Immature natural killer cell (primary cell): ENCODE data around the gene BIN2. TPM values are rescaled to one million over a fixed set of nuclear protein-coding genes. Genes with fewer than 3 reads are reported as not detected.
"Not testable (repeated sequence)": the region's sequence is repeated elsewhere in the genome, so short reads cannot be mapped to it uniquely, and the experiment has no call there.

ENCODE experiments used
- DNase-seq, 3 donors: peaks; one replicate each; pipeline ENCODE4 v3.0.0; 2022; ENCODE audit warnings: mixed read lengths in 1 of 3
- H3K27ac Mint-ChIP-seq, 6 donors: one replicate each; pipeline ENCODE4 v1.8.0; 2020; ENCODE audit warnings: mixed read lengths in 6 of 6, mild to moderate bottlenecking in 5 of 6, inconsistent platforms in 4 of 6, moderate library complexity in 3 of 6
- H3K27me3 Mint-ChIP-seq, 3 donors: one replicate each; pipeline ENCODE4 v1.8.0; 2020 to 2021; ENCODE audit warnings: low read depth in 3 of 3, mild to moderate bottlenecking in 3 of 3, mixed read lengths in 3 of 3, moderate library complexity in 3 of 3, inconsistent platforms in 1 of 3
- H3K36me3 Mint-ChIP-seq, 3 donors: one replicate each; pipeline ENCODE4 v1.8.0; 2020; ENCODE audit warnings: mixed read lengths in 3 of 3, inconsistent platforms in 2 of 3, mild to moderate bottlenecking in 2 of 3
- H3K4me1 Mint-ChIP-seq, 2 donors: one replicate each; pipeline ENCODE4 v1.8.0; 2020; ENCODE audit warnings: inconsistent platforms in 2 of 2, mild to moderate bottlenecking in 2 of 2, mixed read lengths in 2 of 2, moderate library complexity in 1 of 2
- H3K4me3 Mint-ChIP-seq, 5 donors: one replicate each; pipeline ENCODE4 v1.8.0; 2020; ENCODE audit warnings: mild to moderate bottlenecking in 5 of 5, mixed read lengths in 5 of 5, inconsistent platforms in 3 of 5, moderate library complexity in 3 of 5
- H3K9me3 Mint-ChIP-seq, 6 donors: one replicate each; pipeline ENCODE4 v1.8.0; 2020; ENCODE audit warnings: mild to moderate bottlenecking in 6 of 6, mixed read lengths in 6 of 6, inconsistent platforms in 4 of 6, moderate library complexity in 3 of 6
- polyA plus RNA-seq, 3 donors: library from polyadenylated mRNA; unstranded; fragments of 300-500 nt; fragmentation: Illumina TruSeq; gene quantifications; one replicate each; pipeline ENCODE4 v1.2.3, GENCODE V29; 2021

BIN2 gene
- polyA plus RNA-seq, 3 donors from 2014 or later: 353 to 582 (median 359) TPM

DNA sequence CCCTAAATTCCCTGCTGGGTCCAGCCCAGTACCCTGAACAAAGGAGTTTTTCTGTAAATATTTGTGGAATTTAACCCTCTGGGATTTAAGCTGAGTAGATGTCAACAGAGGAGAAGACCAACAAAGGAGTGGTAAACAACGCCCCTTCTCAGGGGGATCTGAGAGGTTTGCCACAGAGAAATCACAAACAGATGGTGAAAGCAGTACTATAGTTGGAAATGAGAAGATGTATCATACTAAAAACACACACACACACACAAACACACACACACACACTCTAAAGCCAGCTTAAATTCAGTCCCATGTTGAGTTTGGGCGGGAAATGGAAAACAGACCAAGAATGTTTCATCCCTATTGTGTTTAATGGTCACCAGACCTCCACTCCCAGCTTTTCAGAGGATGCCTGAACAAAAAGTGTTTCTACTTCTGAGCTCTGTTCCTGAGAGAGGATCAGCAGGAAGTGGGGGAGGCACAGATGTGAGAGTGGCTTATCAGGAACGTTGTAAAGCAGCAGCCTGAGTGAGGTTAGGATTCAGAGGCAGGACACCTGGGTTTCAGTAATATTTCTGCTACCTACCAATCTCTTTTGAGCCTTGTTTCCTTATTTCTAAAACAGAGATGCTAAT, 3.2 kb downstream of the BIN2 start:
- peaks cover 9 to 26% (median 14%) of the 10 kb centered on the region in 3 donors for H3K27me3 Mint-ChIP-seq
- no peaks in the 10 kb centered on the region for H3K9me3 Mint-ChIP-seq
- H3K36me3 Mint-ChIP-seq: peaks cover 37 to 48% (median 40%) of the 10 kb centered on the region in 3 donors
- H3K4me3 Mint-ChIP-seq: peak overlapping the region; percentile 86 to 99 (median 97)
- DNase-seq: no peak
- H3K4me1 Mint-ChIP-seq: peaks cover 87 to 93% of the 10 kb centered on the region in 2 donors
- H3K27ac Mint-ChIP-seq: peak overlapping the region; percentile 92 to 100 (median 96)

DNA sequence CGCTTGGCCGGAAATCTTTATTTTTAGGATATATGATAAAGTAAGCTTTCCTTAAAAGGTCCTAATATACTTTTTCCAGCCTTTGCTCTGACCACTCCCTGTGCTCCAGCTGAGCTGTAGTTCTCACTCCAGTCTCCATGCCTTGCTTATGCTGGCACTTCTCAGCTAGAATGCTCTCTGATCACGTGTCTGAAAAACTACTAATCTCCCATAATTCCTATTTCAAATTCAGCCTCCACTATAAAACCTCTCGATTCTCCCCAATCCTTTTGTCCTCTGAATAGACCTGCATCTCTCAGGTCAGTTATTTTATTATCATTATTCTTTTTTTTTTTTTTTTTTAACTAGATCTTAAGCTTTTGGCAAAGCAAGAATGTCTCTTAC, 3.7 kb downstream of the BIN2 start:
- H3K36me3 Mint-ChIP-seq: peaks cover 39 to 49% (median 40%) of the 10 kb centered on the region in 3 donors
- peak overlapping the region; percentile 86 to 99 (median 97) for H3K4me3 Mint-ChIP-seq
- H3K27ac Mint-ChIP-seq: peak overlapping the region; percentile 92 to 100 (median 96)
- H3K4me1 Mint-ChIP-seq: peaks cover 87 to 93% of the 10 kb centered on the region in 2 donors
- peaks cover 9 to 26% (median 14%) of the 10 kb centered on the region in 3 donors for H3K27me3 Mint-ChIP-seq
- DNase-seq: no peak
- H3K9me3 Mint-ChIP-seq: no peaks in the 10 kb centered on the region

DNA sequence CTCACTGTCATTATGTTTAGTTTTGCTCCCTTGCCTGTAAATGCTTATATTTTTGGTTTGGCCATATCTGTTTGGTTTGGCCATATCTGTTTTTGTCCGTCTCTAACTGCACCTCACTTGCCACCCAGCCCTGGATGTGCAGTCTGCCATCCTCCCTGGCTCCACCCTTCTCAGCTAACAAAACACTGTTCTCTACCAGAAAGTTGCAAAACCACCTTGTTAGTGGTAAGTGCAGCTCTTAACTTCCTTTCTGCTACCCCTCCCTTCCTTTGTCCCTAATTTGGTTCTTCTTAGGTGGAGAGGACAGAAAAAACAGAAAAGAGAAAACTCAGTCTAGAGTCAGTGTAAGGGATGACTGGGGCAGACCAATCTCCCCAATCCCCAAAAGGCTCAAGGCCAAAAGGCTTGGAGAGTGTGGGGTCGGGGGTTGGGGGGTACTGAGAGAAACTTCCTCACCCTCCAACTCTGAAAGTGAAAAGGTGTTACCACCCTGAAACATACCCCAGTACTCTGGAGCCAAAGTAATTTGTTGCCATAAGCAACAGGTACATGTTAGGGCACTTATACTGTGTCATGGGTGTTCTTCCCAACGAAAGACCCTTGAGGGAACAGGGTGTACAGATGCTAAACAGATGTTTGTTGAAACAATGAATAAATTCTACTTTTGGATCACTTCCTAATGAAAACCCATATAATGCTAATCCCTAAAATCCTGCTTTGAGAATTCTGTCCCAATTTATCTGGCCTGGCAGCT, 5.0 kb downstream of the BIN2 start:
- no peaks in the 10 kb centered on the region for H3K9me3 Mint-ChIP-seq
- H3K4me3 Mint-ChIP-seq: peak overlapping the region; percentile 86 to 99 (median 97)
- H3K27ac Mint-ChIP-seq: peak overlapping the region; percentile 92 to 100 (median 96)
- peaks cover 6 to 25% (median 10%) of the 10 kb centered on the region in 3 donors for H3K27me3 Mint-ChIP-seq
- DNase-seq: peak; percentile 78 to 81 (median 79)
- peaks cover 39 to 49% (median 40%) of the 10 kb centered on the region in 3 donors for H3K36me3 Mint-ChIP-seq
- H3K4me1 Mint-ChIP-seq: peaks cover 86 to 89% of the 10 kb centered on the region in 2 donors

DNA sequence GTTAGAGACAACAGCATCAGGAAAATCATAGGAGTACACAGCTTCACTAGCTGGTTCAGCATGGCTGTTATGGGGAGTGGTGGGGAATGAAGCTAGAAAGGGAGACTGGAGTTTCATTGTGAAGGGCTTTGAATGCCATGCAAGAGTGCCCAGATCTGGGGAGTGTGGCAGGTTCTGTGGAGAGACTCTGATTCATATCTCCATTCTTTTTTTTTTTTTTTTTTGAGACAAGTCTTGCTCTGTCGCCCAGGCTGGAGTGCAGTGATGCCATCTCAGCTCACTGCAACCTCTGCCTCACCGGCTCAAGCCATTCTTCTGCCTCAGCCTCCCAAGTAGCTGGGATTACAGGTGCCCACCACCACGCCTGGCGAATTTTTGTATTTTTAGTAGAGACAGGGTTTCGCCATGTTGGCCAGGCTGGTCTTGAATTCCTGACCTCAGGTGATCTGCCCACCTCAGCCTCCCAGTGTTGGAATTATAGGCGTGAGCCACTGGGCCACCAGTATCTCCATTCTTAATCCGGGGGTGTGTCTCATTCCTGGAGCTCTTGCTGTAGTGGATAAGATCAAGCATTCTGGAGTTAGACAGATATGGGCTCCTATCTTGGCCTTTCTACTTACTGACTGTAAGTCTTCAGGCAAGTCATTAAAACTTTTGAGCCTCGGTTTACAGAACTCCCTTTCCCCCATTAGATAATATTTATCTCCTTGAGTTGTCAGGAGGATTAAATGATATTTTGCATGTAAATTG, 5.7 kb downstream of the BIN2 start:
- H3K4me3 Mint-ChIP-seq: peak overlapping the region; percentile 86 to 99 (median 97)
- peaks cover 36 to 48% (median 41%) of the 10 kb centered on the region in 3 donors for H3K36me3 Mint-ChIP-seq
- H3K27ac Mint-ChIP-seq: peak overlapping the region; percentile 92 to 100 (median 96)
- not testable (repeated sequence) for H3K9me3 Mint-ChIP-seq, DNase-seq
- H3K4me1 Mint-ChIP-seq: peaks cover 88 to 92% of the 10 kb centered on the region in 2 donors
- H3K27me3 Mint-ChIP-seq: peaks cover 3 to 17% (median 3%) of the 10 kb centered on the region in 3 donors

DNA sequence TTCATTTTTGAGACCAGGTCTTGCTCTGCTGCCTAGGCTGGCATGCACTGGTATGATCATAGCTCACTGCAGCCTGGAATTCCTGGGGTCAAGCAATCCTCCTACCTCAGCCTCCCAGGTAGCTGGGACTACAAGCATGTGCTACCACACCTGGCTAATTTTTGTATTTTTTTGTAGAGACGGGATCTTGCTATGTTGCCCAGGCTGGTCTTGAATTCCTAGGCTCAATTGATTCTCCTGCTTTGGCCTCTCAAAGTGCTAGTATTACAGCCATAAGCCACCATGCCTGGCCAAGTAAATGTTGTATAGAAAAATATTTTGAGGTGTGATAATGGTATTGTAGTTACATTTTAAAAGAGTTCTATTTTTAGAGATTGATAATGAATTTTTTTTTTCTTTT, 12.6 kb downstream of the BIN2 start:
- H3K36me3 Mint-ChIP-seq: peaks cover 15 to 56% (median 34%) of the 10 kb centered on the region in 3 donors
- peak overlapping the region; percentile 72 to 87 (median 85) for H3K27ac Mint-ChIP-seq
- H3K27me3 Mint-ChIP-seq: no peaks in the 10 kb centered on the region
- no peaks in the 10 kb centered on the region for H3K9me3 Mint-ChIP-seq
- H3K4me3 Mint-ChIP-seq: peak overlapping the region; percentile 36 to 74 (median 57)
- H3K4me1 Mint-ChIP-seq: peaks cover 83 to 85% of the 10 kb centered on the region in 2 donors
- DNase-seq: no peak

DNA sequence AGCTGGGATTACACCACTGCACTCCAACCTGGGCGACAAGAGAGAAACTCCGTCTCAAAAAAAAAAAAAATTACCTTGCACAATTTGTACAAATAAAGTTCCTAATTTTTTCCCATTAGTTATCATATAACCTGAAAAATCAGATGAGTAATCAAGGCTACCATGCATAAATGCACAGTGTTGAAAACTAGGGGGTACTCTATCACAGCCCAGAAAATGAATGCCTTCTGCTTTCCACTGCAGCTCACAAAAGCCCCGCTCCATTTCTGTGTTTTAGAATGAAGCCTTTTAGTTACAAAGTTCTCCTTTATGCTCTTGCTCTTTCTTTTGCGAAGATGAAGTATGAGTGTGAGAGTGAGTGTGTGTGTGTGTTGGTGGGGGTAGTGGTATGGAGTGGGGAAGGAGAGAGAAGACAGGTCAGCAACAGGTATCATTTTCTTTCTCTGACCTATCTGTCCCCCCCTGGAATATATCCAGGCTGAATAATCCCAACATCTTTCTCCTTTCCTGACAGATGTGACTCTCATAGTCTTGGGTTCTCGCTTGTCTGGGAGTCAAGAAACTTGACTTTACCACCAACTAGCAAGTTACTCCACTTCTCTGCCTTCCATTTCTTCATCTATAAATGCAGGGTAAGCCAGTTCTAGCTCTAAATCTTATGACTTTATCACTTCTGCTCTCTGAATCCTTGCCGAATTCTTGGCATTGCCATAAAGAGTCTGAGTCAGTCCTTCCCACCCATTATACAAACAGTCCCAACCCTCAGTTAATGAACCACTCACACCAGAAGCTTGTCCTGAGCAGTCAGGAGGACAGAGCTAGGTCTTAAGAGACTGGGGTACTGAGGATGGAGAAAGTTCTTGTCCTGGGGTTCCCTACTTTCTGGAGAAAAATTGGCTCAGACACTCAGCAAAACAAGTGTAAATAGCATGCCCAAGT, 16.1 kb downstream of the BIN2 start:
- Mint-ChIP-seq H3K27ac (peak overlapping the region; percentile 72 to 91 (median 82)), H3K36me3 (peaks cover 20 to 61% (median 32%) of the 10 kb centered on the region in 3 donors), H3K4me1 (peaks cover 81 to 82% of the 10 kb centered on the region in 2 donors), H3K4me3 (peak overlapping the region in 4 of 5 donors; percentile 11 to 48 (median 34)), H3K27me3 (no peaks in the 10 kb centered on the region), H3K9me3 (no peaks in the 10 kb centered on the region)
- DNase-seq: no peak

DNA sequence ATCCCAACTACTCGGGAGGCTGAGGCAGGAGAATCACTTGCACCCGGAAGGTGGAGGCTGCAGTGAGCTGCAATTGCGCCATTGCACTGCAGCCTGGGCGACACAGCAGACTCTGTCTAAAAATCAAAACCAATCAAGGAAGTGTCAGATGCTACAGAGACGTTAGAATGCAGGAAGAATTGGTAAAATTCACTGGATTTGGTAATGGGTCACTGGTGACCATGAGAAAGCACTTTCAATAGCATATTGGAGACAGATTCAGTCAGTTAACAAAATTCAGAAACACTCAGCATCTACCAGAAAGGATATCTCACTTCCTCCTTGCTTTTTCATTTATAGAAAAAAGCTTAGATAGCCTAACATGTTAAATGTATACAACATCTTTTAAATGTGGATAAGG, 17.5 kb downstream of the BIN2 start:
- H3K4me1 Mint-ChIP-seq: peaks cover 73 to 82% of the 10 kb centered on the region in 2 donors
- H3K27me3 Mint-ChIP-seq: peaks cover 0 to 2% (median 0%) of the 10 kb centered on the region in 3 donors
- peaks cover 19 to 58% (median 34%) of the 10 kb centered on the region in 3 donors for H3K36me3 Mint-ChIP-seq
- peak overlapping the region; percentile 35 to 89 (median 86) for H3K27ac Mint-ChIP-seq
- DNase-seq: no peak
- no peaks in the 10 kb centered on the region for H3K9me3 Mint-ChIP-seq
- peak overlapping the region in 1 of 5 donors; percentile 14 for H3K4me3 Mint-ChIP-seq

DNA sequence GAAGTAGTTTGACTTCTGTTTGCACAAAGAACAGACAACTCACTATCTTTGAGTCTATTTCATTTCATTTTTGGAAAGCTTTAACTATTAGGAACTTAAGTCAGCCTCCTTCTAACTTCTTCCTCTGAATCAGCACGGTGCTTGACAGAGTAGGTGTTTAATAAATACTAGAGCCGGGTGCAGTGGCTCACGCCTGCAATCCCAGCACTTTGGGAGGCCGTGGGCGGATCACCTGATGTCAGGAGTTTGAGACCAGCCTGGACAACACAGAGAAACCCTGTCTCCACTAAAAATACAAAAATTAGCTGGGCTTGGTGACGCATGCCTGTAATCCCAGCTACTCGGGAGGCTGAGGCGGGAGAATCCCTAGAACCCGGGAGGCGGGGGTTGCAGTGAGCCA, 23.2 kb downstream of the BIN2 start:
- Mint-ChIP-seq H3K4me1 (peaks cover 23 to 31% of the 10 kb centered on the region in 2 donors), H3K36me3 (peaks cover 21 to 43% (median 32%) of the 10 kb centered on the region in 3 donors), H3K27ac (peak overlapping the region in 5 of 6 donors; percentile 45 to 73 (median 53))
- not testable (repeated sequence) for H3K27me3 Mint-ChIP-seq, DNase-seq, H3K4me3 Mint-ChIP-seq, H3K9me3 Mint-ChIP-seq

DNA sequence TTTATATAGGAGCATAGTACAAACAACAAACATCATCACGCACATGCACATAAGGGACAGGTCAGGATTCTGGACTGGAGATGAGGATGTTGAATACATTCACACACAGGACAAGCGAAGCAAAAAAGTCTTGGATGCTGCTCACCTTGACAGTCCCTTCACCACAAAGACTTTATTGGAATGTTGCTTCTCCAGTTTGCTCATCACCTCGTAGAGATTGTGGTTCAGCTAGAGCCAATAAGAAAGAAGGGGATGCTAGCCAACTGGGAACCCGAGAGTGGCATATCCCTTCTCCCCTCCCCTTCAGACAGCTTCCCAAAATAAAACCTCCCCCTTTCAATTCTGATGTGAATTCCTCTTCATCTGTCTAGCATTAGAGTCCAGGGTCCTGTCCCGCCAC, 28.3 kb downstream of the BIN2 start:
- H3K27me3 Mint-ChIP-seq: peaks cover 0 to 1% (median 0%) of the 10 kb centered on the region in 3 donors
- DNase-seq: no peak
- H3K27ac Mint-ChIP-seq: peak overlapping the region in 3 of 6 donors; percentile 40 to 80 (median 55)
- H3K4me3 Mint-ChIP-seq: no peak overlapping the region
- H3K36me3 Mint-ChIP-seq: peaks cover 7 to 46% (median 29%) of the 10 kb centered on the region in 3 donors
- no peaks in the 10 kb centered on the region for H3K9me3 Mint-ChIP-seq
- peaks cover 10 to 19% of the 10 kb centered on the region in 2 donors for H3K4me1 Mint-ChIP-seq

DNA sequence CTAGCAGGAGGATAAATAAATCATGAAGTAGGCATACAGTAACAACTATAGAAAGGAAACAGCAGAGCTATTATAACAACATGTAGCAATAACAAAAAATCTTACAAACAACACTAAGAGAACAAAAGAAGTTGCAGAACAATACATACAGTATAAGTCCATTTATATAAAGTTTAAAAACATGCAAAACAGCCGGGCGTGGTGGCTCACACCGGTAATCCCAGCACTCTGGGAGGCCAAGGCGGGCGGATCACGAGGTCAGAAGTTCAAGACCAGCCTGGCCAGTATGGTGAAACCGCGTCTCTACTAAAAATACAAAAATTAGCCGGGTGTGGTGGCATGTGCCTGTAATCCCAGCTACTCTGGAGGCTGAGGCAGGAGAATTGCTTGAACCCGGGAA, 29.9 kb downstream of the BIN2 start:
- H3K36me3 Mint-ChIP-seq: peaks cover 8 to 42% (median 28%) of the 10 kb centered on the region in 3 donors
- not testable (repeated sequence) for H3K4me3 Mint-ChIP-seq, H3K9me3 Mint-ChIP-seq, H3K27me3 Mint-ChIP-seq, DNase-seq
- H3K4me1 Mint-ChIP-seq: peaks cover 10 to 22% of the 10 kb centered on the region in 2 donors
- peak overlapping the region in 5 of 6 donors; percentile 13 to 84 (median 78) for H3K27ac Mint-ChIP-seq

DNA sequence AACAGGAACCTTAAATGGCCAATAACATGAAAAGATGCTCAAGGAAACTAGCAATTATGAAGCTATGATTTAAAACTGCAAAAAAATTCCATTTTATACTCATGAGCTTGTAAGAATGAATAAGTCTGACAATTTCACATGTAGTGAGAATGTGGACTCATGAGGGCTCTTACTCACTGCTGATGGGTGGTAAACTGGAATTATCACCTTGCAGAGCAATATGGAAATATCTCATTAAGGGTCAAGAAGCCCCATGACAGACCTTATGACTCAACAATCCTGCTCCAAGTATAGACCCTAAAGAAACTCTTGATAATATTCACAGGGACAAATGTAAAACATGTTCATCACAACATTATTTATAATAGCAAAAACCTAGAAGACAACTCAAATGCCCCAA, 30.3 kb downstream of the BIN2 start:
- DNase-seq: no peak
- Mint-ChIP-seq H3K9me3 (peaks cover 0 to 3% (median 0%) of the 10 kb centered on the region in 6 donors), H3K27ac (peak overlapping the region in 5 of 6 donors; percentile 13 to 84 (median 78)), H3K36me3 (peaks cover 10 to 40% (median 29%) of the 10 kb centered on the region in 3 donors), H3K4me3 (no peak overlapping the region), H3K4me1 (peaks cover 10 to 26% of the 10 kb centered on the region in 2 donors), H3K27me3 (peaks cover 0 to 1% (median 0%) of the 10 kb centered on the region in 3 donors)

DNA sequence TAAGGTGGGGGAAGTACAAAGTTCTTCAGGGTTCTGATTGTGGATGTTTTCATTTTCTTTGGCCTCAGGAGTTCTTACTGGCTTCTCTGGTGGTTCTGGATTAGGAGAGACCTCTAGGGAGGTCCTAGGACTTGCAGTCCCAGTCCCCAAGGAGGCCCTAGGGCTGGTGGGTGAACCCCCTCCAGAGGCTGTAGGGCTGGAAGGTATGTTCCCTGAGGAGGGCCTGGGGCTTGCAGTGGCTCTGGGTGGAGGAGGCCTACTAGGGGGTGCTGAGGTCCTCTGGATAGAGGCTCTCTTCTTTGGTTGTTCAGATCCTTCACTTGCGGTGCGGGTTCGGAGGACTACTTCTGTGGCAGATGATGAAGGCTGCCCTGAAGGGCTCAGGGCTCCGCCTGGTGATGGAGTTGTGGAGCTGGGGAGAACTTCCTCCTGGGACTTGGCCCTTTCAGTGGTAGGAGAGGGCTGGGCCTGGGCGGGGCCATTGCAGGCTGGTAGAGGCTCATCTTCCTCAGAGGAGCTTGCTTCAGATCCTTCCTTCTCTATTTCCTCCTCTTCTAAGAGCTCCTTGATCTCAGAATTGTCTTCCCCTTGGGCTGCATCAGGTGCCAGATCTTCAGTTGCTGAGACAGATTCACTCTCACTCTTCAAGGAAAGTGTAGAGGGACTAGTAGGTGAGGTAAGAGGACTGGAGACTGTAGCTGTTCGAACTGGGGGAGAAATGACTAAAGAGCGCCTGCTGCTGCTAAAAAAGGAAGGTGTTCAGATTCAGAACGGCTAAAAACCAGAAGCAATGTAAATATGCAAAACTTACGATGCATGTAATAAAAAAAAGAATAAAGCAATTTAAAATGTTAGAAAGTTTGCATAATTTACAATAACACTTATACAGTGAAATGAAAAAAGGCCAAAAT, 32.1 kb downstream of the BIN2 start:
- Mint-ChIP-seq H3K27ac (peak overlapping the region; percentile 17 to 82 (median 63)), H3K4me1 (peaks cover 10 to 26% of the 10 kb centered on the region in 2 donors), H3K36me3 (peaks cover 14 to 45% (median 33%) of the 10 kb centered on the region in 3 donors)
- not testable (repeated sequence) for H3K27me3 Mint-ChIP-seq, H3K9me3 Mint-ChIP-seq, H3K4me3 Mint-ChIP-seq, DNase-seq
